GM23338 (cell line): Measurements from ENCODE around the gene ARID3B.

Experiments
- EZH2 ChIP-seq: fragments of 200-600 bp; sonication (generic); IDR thresholded peaks from one replicate; pipeline ENCODE4 v1.8.0; 2017; ENCODE audit warnings: antibody characterized with exemption, mild to moderate bottlenecking, low read depth; ENCODE audit not compliant: unreplicated experiment
- EZH2phosphoT487 ChIP-seq: fragments of 200-600 bp; sonication (generic); IDR thresholded peaks from one replicate; pipeline ENCODE4 v1.8.1; 2018; ENCODE audit warnings: antibody characterized with exemption; ENCODE audit not compliant: unreplicated experiment
- JUNB ChIP-seq: IDR thresholded peaks from one replicate; pipeline ENCODE4 v1.6.1; 2016; ENCODE audit warnings: antibody characterized with exemption; ENCODE audit not compliant: unreplicated experiment
- POLR2AphosphoS5 ChIP-seq: IDR thresholded peaks from 2 replicates; pipeline ENCODE4 v1.6.1; 2016; ENCODE audit warnings: antibody characterized with exemption, low read depth
- STAT1 ChIP-seq: IDR thresholded peaks from one replicate; pipeline ENCODE4 v1.6.1; 2016; ENCODE audit warnings: antibody characterized with exemption; ENCODE audit not compliant: unreplicated experiment
- ZNF114 ChIP-seq: fragments of 250-450 bp; sonication (Bioruptor Pico); IDR thresholded peaks from 2 replicates; pipeline ENCODE4 v1.5.0; 2020; ENCODE audit warnings: mild to moderate bottlenecking, moderate library complexity
- TF ChIP-seq, protein P1 (sequence below), 2 experiments: fragments of 200-600 bp in 1 of 2; sonication (generic) in 1 of 2; conservative IDR thresholded peaks; 2 replicates each; pipeline versions ENCODE4 v1.5.1 to v1.6.1; 2016 to 2017; ENCODE audit warnings: antibody characterized with exemption in 2 of 2, low read depth in 2 of 2, mild to moderate bottlenecking in 2 of 2, moderate library complexity in 1 of 2
- TF ChIP-seq, protein P2 (sequence below): IDR thresholded peaks from 2 replicates; pipeline ENCODE4 v1.6.1; 2016; ENCODE audit warnings: antibody characterized with exemption
- TF ChIP-seq, protein P3 (sequence below): IDR thresholded peaks from one replicate; pipeline ENCODE4 v1.6.1; 2018; ENCODE audit warnings: antibody characterized with exemption; ENCODE audit not compliant: unreplicated experiment

DNA sequence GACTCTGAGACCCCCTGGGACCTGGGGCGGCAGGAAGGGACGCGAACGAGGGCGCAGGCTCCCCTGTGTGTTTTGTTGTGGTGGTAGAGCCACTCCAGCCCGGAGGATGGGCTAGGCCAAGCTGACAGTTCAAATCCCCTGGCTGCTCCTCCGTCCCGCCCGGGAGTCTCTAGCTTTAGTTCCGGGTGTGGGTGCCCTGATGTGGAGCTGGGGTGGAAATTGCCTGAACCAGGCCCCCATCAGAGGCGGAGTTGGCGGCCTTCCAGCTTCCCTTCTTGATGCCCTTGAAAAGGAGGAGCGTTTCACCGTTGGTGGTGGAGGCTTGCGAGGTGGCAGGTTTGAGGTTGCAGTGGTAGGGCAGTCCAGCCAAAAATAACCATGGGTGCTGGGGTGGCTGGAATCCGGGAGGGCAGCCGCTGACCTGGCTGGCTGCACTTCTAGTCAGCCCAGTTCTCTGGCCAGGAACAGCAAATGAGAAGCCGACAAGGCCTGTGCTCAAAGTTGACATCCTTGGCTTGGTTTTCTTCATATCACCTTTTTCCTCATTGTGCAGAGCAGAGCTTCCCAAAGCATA, 75.4 kb downstream of the ARID3B start:
- TF ChIP-seq EZH2phosphoT487 (no peak), EZH2 (no peak), STAT1 (no peak), POLR2AphosphoS5 (no peak), ZNF114 (no peak), JUNB (no peak)
- TF ChIP-seq, protein P1, sequence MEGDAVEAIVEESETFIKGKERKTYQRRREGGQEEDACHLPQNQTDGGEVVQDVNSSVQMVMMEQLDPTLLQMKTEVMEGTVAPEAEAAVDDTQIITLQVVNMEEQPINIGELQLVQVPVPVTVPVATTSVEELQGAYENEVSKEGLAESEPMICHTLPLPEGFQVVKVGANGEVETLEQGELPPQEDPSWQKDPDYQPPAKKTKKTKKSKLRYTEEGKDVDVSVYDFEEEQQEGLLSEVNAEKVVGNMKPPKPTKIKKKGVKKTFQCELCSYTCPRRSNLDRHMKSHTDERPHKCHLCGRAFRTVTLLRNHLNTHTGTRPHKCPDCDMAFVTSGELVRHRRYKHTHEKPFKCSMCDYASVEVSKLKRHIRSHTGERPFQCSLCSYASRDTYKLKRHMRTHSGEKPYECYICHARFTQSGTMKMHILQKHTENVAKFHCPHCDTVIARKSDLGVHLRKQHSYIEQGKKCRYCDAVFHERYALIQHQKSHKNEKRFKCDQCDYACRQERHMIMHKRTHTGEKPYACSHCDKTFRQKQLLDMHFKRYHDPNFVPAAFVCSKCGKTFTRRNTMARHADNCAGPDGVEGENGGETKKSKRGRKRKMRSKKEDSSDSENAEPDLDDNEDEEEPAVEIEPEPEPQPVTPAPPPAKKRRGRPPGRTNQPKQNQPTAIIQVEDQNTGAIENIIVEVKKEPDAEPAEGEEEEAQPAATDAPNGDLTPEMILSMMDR (conservative IDR thresholded peaks at IDR 0.05; ENCODE audit: low read depth in 2 of 2), result no peak
- TF ChIP-seq, protein P2, sequence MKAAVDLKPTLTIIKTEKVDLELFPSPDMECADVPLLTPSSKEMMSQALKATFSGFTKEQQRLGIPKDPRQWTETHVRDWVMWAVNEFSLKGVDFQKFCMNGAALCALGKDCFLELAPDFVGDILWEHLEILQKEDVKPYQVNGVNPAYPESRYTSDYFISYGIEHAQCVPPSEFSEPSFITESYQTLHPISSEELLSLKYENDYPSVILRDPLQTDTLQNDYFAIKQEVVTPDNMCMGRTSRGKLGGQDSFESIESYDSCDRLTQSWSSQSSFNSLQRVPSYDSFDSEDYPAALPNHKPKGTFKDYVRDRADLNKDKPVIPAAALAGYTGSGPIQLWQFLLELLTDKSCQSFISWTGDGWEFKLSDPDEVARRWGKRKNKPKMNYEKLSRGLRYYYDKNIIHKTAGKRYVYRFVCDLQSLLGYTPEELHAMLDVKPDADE, result no peak
- TF ChIP-seq, protein P3, sequence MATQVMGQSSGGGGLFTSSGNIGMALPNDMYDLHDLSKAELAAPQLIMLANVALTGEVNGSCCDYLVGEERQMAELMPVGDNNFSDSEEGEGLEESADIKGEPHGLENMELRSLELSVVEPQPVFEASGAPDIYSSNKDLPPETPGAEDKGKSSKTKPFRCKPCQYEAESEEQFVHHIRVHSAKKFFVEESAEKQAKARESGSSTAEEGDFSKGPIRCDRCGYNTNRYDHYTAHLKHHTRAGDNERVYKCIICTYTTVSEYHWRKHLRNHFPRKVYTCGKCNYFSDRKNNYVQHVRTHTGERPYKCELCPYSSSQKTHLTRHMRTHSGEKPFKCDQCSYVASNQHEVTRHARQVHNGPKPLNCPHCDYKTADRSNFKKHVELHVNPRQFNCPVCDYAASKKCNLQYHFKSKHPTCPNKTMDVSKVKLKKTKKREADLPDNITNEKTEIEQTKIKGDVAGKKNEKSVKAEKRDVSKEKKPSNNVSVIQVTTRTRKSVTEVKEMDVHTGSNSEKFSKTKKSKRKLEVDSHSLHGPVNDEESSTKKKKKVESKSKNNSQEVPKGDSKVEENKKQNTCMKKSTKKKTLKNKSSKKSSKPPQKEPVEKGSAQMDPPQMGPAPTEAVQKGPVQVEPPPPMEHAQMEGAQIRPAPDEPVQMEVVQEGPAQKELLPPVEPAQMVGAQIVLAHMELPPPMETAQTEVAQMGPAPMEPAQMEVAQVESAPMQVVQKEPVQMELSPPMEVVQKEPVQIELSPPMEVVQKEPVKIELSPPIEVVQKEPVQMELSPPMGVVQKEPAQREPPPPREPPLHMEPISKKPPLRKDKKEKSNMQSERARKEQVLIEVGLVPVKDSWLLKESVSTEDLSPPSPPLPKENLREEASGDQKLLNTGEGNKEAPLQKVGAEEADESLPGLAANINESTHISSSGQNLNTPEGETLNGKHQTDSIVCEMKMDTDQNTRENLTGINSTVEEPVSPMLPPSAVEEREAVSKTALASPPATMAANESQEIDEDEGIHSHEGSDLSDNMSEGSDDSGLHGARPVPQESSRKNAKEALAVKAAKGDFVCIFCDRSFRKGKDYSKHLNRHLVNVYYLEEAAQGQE, result no peak
